HFFc6 (cell line): ENCODE measurements around the gene NKD2. TPM values are rescaled to one million over a fixed set of nuclear protein-coding genes. Genes with fewer than 3 reads are reported as not detected.

ENCODE experiments used
- DNase-seq: peaks from one replicate; pipeline ENCODE4 v3.0.0-alpha.2; 2018
- H3K27ac Mint-ChIP-seq: 2 replicates; pipeline ENCODE4 v1.8.0; 2020; ENCODE audit warnings: mild to moderate bottlenecking, mixed read lengths
- H3K27me3 Mint-ChIP-seq: 2 replicates; pipeline ENCODE4 v1.8.0; 2021; ENCODE audit warnings: mild to moderate bottlenecking, moderate library complexity, mixed read lengths; ENCODE audit not compliant: insufficient read depth
- H3K36me3 Mint-ChIP-seq: 2 replicates; pipeline ENCODE4 v1.8.0; 2021; ENCODE audit warnings: low read depth, mixed read lengths
- H3K4me1 Mint-ChIP-seq: 2 replicates; pipeline ENCODE4 v1.8.0; 2020; ENCODE audit warnings: low read depth, mixed read lengths
- H3K4me3 Mint-ChIP-seq: 2 replicates; pipeline ENCODE4 v1.8.0; 2020; ENCODE audit warnings: mild to moderate bottlenecking, moderate library complexity, mixed read lengths
- H3K9me3 Mint-ChIP-seq: 2 replicates; pipeline ENCODE4 v1.8.0; 2020; ENCODE audit warnings: mild to moderate bottlenecking, mixed read lengths
- CTCF ChIP-seq: fragments of 200-600 bp; sonication (generic); IDR thresholded peaks from 2 replicates; pipeline ENCODE4 v1.5.0; 2021; ENCODE audit warnings: antibody characterized with exemption, mild to moderate bottlenecking
- microRNA-seq: library from miRNA; unstranded; fragments of <30 nt; microRNA quantifications from one replicate; pipeline ENCODE4, GENCODE V29; 2019
- total RNA-seq, 6 experiments: library from RNA; stranded (reverse); fragmentation: NEBNext Ultra II Directional; extraction: Animal tissue kit (Norgen Biotek cat#: 25700); gene quantifications; 2 replicates in 1 of 6; 3 replicates in 5 of 6; pipeline ENCODE4 v1.2.3, GENCODE V29; 2021

Gene NKD2
- total RNA-seq, 6 experiments from 2014 or later: not detected

DNA sequence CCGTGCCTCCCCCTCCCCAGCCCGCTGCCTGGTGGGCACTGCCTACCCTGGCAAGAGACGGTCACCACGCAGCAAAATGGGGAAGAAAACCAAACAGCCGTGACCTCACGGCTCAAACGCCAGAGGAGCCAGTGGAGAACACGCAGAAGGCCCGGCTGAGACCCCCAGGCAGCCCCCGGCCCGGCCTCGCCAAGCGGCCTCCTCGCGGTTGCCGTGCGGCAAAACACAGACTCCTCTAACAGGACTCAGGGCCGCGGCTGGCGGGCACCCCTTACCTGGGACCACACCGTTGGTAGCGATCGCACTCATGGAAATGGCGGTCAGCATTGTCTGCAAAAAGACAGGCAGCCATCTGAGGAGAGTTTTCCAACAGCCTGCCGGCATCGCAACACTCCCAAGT is 79.4 kb downstream of the NKD2 start:
- no peak for TF ChIP-seq CTCF
- Mint-ChIP-seq H3K4me1 (no peaks in the 10 kb centered on the region), H3K4me3 (no peak overlapping the region), H3K9me3 (peaks cover 32% of the 10 kb centered on the region), H3K27me3 (peaks cover 5% of the 10 kb centered on the region; the same call in 1 of the 2 replicates), H3K27ac (no peak overlapping the region), H3K36me3 (no peaks in the 10 kb centered on the region)
- no peak for DNase-seq

Small RNAs within 50 kb of the gene (microRNA-seq; reads per million reads assigned to microRNA genes)
- not detected for gene MIR4635

Other genes starting within 250 kb of the NKD2 start
- gene ZDHHC11B, start 224.1 kb upstream of the NKD2 start, total RNA-seq: under 1 TPM in 2 of 6 experiments, not detected in 4; 0.17 to 0.19 TPM
- 1 to 10 TPM; 1.3 to 4.2 (median 1.8) TPM for gene ZDHHC11, start 157.8 kb upstream of the NKD2 start, total RNA-seq
- 10 to 100 TPM; 28.0 to 31.5 (median 31.0) TPM for gene BRD9, start 116.0 kb upstream of the NKD2 start, total RNA-seq
- 10 to 100 TPM; 16.5 to 40.4 (median 35.8) TPM for gene TRIP13, start 115.9 kb upstream of the NKD2 start, total RNA-seq
- under 1 TPM in 3 of 6 experiments, not detected in 3; 0.07 to 0.09 (median 0.09) TPM for gene SLC12A7, start 103.3 kb downstream of the NKD2 start, total RNA-seq
- not detected for gene SLC6A19, start 192.8 kb downstream of the NKD2 start, total RNA-seq
- gene SLC6A18, start 216.6 kb downstream of the NKD2 start, total RNA-seq: not detected